HG03571 (cell line): Measurements from ENCODE around the gene SRGAP1.

Source experiments
- ATAC-seq: cut with Tn5 transposase; IDR thresholded peaks from one replicate; pipeline ENCODE4 v1.9.1; 2021; ENCODE audit not compliant: unreplicated experiment

Gene SRGAP1

DNA sequence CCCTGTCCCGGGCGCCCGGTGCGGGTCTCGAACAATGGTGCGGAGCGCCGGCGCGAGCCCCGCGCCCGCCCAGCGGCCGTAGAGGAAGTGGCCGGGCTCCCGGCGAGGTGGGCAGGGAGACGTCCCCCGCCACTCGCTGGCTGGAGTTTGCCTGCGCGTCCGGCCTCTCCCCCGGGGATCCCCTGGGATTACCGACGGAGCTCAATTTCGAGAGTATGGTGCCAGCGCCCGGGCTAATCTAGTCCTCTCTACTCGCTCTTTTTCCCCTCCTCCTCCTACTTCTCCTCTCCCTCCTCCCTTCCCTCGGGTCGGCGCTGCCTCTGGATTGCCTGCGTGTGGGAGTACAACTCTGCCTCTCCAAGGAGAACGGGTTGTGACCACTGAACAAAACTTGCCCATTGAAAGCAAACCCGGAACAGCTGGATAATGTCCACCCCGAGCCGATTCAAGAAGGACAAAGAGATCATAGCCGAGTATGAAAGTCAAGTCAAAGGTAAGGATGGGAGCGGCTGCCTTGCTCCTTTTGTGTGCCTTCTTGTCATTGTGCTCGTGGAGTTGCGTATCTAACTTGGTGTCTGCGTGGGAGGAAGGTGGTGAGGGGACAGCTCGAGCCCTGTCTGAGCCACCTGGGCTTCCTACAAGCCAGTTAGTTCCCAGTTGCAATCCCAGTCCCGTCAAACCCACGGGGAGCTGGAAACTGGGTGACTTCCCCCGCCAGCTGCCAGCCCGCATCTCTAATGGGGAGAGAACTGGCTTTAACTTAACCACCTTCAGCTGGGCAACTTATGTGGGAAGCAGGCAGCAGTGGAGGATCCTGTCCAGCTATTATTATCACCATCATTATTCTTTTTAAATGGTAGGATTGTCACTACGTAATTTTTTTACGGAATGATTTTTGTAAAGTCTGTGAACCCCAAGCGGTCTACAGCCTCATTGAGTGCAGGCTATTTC, at the start of gene SRGAP1:
Gene SRGAP1, plus strand, starts transcription at position 310 of the 951 bp plus-strand sequence. Its CDS starts 117 bp downstream, at position 427.
- peak; percentile 22 for ATAC-seq

DNA sequence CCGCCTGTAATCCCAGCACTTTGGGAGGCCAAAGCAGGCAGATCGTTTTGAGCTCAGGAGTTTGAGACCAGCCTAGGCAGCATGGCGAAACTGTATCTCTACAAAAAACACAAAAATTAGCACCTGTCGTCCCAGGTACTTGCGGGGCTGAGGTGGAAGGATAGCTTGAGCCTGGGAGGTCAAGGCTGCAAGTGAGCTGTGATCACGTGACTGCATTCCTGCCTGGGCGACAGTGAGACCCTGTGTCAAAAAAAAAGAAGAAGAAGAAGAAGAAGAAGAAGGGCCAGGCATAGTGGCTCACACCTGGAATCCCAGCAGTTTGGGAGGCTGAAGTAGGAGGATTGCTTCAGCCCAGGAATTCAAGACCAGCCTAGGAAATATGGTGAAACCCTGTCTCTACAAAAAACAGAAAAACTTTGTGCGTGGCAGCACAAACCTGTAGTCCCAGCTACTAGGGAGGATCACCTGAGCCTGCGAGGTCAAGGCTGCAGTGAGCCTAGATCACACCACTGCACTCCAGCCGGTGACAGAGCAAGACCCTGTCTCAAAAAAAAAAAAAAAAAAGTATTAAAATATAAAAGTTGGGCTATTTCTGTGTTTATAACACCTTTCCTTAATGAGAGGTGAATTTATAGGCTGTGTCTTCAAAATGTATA, 49.3 kb upstream of the SRGAP1 start:
- ATAC-seq: no peak

DNA sequence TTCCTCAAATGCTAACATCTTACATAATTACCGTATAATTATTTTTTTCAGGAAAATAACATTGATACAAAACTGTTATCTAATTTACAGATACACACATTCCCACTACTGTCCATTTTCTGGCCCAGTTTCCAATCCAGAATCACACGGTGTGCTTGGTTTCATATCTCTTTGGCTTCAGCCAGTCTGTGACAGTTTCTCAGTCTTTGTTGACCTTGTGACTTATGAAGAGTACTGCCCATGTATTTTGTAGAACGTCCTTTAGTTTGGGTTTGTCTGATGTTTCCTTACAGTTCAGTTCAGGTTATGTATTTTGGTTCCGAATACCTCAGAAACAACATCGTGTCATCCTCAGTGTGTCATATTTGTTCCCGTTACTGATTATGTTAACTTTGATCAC, 48.6 kb upstream of the SRGAP1 start:
- ATAC-seq: no peak

DNA sequence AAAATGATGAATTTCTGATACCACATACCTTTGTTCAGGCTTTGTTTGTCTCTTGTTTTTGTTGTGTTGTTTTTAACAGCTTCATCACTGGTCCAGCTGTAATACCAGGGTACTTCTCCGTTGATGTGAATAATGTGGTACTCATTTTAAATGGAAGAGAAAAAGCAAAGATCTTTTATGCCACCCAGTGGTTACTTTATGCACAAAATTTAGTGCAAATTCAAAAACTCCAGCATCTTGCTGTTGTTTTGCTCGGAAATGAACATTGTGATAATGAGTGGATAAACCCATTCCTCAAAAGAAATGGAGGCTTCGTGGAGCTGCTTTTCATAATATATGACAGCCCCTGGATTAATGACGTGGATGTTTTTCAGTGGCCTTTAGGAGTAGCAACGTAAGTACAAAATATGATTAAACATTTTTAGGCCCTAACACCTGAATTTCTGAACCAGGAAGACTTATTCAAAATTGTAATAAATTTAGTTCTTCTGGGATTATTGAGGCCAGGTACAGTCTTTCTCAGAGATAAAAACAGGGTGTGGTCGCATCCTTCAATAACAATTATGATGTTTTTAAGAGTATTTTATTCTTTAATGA, 42.4 kb upstream of the SRGAP1 start:
- ATAC-seq: no peak

DNA sequence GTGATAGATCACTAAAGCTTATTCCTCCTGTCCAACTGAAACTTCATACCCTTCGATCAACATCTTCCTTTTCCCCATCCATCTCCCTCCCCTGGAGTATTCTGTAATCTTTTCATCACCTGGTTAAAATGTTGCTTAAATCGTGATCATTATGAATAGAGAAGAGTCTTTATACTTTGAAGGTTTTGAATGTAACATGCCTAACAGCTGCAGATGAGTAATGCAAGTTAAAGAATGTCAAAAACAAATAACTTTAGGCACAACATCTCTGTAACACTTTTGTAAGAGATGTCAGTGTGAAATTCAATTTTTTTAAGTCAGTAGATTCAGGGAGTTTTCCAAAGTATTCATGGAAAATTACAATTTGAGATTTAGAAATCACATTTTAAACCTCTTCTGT, 39.8 kb upstream of the SRGAP1 start:
- ATAC-seq: no peak

DNA sequence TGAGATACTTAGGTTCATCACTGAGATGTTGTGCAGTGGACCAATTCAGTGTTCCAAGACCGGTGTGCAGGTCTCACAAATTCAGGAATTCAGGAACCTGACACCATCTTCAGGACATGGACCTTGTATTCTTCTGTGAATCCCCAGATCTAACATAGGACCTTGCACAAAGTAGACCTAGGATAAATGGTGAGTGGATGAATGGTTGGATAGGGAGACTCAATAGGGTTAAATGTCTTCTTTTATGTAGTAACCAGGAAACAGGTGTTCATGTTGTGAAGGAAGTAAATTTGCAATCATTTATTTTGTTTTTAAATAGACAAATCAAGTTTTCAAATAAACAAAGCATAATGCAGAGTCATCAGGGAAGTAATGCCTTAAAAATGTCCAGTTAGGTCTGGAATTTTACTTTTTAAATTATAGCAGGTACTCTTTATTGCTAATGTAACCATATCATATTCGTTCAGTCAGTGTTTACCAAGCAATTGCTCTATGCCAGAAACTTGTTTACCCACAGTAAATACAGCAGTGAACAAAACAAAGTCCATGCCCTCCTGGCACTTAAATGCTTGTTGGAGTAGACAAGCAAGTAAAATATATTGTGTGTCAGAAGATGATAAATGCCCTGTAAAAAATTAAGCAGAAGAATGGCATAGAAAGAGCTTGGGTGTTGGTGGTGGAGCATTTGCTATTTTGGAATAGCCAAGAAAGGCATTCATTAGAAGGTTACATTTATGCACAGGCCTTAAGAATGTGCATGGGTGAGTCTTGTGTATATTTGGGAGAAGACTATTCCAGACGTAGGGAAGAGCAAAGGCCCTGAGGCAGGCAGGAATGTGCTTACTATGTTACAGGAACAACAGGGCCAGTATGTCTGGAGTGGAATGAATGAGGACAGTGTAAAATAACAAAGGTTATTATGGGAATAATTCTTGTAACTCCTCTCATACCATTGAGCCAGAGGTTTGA, 38.5 kb upstream of the SRGAP1 start:
- no peak for ATAC-seq

DNA sequence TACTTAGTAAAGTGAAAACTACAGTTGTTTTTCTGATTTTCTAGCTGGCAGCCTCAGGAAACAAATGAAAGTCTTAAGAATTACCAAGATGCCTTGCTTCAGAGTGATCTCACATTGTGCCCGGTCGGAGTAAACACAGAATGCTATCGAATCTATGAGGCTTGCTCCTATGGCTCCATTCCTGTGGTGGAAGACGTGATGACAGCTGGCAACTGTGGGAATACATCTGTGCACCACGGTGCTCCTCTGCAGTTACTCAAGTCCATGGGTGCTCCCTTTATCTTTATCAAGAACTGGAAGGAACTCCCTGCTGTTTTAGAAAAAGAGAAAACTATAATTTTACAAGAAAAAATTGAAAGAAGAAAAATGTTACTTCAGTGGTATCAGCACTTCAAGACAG, 35.9 kb upstream of the SRGAP1 start:
- ATAC-seq: no peak

DNA sequence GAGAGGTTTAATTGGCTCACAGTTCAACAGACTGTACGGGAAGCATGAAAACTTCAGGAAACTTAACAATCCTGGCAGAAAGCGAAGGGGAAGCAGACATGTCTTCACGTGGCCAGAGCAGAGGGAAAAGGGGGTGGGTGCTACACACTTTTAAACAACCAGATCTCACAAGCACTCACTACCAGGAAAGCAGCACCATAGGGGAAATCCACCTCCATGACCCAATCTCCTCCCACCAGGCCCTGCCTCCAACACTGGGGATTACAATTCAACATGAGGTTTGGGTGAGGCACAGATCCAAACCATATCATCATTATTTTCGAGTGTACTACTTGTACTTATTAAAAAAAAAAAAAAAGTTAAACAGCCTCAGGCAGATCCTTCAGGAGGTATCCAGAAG, 34.9 kb upstream of the SRGAP1 start:
- ATAC-seq: no peak

DNA sequence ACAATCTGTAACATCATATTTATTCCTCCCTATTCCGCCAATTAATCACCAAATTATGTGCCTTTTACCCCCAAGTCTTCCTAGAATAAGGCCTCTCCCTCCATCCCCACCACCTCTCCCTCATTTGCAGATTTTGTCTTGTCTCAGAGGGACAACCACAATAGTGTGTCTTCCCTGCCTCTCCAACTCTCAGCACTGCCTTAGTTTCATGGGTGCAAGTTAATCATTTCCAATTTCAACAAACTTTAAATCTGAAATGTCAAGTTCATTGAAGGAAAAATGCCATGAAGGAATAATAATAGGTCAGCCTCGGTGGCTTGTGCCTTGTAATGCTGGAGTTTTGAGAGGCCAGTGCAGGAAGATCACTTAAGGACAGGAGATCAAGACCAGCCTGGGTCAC, 33.2 kb upstream of the SRGAP1 start:
- no peak for ATAC-seq

DNA sequence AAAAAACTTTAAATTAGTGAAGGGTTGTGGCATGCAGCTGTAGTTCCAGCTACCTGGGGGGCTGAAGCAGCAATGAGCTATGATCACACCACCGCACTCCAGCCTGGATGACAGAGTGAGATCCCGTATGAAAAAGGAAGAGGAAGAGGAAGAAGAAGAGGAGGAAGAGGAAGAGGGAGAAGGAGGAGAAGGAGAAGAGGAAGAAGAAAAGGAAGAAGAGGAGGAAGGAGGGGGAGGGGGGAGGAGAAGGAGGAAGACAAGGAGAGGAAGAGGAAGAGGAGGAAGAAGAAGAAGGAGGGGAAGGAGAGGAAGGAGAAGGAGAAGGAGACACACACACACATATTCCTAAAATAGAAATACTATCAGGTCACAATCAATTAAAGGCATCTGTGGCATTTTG, 32.7 kb upstream of the SRGAP1 start:
- ATAC-seq: no peak

DNA sequence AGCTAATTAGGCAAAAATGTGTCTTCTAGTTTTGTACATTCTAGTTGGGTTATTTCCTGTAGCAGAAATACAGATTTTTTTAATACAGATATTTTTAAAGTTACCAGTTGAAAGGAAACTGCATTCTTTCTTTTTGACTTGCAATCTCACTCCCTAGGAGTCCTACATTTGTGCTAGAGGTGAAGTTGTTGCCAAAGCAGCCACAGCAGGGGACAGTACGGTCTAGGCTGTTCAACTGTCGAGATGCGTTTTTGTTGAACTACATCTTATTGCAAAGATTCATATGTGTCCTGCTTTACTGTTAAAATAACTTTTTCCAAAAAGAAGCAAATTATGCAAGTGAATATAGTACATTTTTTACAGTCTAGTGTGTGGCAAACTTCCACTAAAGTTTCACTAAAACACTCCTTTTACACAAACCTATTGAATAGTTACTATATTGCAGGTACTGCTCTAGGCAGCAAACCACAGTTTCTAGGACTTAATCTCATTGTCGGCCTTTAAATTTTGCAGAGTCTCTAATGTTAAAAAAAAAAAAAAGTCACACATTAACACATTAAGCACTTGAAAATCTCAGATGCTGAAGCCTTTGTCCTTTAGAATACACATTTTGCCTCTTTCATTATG, 30.2 kb upstream of the SRGAP1 start:
- peak; percentile 41 for ATAC-seq

DNA sequence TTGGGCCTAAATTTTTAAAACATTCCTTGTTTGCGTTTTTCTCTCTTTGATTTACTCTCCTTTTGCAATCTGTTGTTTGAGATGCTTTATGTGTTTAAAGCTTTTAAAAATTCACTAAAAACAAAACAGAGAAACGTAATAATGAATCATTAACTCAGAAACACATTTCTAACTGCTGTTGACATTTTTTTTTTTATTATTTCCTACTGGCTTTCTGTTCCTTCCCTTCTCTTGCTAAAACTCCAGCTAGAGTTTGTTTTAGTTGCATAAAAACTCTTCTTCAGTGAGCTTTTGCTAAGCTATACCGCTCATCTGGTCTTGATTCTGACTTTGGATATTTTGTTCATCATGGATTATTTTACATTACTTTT, 29.0 kb upstream of the SRGAP1 start:
- ATAC-seq: no peak

DNA sequence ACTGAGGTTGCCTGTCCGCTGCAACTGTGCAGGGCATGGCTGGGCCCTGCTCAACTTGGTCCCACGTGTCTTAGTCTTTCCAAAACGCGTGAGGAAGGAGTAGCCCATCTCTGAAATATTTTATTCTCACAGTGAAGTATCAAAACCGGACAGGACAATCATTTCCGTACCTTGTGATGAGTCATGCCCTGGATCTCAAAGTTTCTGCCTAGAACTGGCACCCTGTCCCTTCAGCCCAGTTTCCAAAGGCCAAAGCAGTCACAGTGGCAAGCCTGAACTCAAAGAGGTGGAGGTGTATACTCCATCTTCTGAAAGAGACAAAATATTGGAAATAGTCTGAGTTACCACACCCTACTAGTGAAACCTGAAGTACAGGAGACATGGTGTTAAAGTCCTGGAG, 28.5 kb upstream of the SRGAP1 start:
- no peak for ATAC-seq

DNA sequence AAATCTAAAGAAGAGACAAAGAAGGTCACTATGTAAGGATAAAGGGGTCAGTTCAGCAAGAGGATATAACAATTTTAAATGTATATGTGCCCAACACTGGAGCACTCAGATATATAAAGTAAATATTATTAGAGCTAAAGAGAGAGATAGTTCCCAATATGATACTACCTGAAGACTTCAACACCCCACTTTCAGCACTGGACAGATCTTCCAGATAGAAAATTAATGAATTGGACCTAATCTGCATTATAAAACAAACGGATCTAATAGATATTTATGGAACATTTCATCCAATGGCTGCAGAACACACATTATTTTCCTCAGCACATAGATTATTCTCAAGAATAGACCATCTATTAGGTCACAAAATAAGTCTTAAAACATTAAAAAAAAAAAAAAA, 24.1 kb upstream of the SRGAP1 start:
- ATAC-seq: no peak

DNA sequence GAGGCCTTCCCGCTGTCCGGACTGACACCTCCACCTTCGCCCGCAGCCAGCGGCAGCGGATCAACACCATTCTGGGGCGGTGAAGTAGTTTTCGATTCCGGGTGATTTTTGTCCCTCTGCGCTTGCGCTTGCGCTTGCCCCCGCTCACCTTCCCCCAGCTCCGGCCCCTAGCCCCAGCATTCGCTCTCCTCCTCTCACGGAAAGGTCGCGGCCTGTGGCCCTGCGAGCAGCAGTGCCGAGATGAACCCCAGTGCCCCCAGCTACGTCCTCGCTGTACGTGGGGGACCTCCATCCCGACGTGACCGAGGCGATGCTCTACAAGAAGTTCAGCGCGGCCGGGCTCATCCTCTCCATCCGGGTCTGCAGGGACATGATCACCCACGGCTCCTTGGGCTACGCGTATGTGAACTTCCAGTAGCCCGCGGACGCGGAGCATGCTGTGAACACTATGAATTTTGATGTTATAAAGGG, 22.7 kb upstream of the SRGAP1 start:
- ATAC-seq: no peak

DNA sequence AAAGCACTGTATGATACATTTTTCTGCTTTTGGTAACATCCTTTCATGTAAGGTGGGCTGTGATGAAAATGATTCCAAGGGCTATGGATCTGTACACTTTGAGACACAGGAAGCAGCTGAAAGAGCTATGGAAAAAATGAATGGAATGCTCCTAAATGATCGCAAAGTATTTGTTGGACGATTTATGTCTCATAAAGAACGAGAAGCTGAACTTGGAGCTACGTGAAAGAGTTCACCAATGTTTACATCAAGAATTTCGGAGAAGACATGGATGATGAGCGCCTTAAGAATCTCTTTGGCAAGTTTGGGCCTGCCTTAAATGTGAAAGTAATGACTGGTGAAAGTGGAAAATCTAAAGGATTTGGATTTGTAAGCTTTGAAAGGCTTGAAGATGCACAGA, 22.1 kb upstream of the SRGAP1 start:
- no peak for ATAC-seq

DNA sequence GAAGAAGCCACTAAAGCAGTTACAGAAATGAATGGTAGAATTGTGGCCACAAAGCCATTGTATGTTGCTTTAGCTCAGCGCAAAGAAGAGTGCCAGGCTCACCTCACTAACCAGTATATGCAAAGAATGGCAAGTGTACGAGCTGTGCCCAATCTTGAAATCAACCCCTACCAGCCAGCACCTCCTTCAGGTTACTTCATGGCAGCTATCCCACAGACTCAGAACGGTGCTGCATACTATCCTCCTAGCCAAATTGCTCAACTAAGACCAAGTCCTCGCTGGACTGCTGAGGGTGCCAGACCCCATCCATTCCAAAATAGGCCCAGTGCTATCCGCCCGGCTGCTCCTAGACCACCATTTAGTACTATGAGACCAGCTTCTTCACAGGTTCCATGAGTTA, 21.5 kb upstream of the SRGAP1 start:
- ATAC-seq: no peak

DNA sequence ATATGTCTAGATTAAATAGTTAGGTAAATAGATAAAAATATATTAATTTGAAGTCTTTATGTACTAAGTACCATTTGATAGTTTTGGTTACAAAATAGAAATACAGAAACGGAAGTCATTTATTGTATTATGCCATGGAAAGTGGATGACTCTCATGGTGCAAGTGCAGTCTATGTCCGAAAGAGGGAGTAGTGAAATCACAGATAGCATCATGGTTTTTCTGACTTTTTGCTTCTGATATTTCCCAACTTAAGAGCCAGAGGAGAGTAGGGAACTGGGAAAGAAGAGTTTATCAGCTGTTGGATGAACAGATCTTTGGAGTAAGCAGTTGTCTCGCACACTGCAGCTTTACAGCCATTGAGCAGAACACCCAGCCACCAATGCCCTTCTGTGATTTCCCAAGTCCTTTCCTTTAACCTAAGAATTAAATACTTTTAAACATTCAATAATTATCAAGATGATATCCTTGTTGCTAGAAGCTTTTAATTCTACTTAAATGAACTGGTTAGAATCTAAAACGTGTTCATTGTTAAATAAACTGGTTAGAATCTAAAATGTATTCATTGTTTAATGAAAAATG, 18.4 kb upstream of the SRGAP1 start:
- ATAC-seq: peak; percentile 64

DNA sequence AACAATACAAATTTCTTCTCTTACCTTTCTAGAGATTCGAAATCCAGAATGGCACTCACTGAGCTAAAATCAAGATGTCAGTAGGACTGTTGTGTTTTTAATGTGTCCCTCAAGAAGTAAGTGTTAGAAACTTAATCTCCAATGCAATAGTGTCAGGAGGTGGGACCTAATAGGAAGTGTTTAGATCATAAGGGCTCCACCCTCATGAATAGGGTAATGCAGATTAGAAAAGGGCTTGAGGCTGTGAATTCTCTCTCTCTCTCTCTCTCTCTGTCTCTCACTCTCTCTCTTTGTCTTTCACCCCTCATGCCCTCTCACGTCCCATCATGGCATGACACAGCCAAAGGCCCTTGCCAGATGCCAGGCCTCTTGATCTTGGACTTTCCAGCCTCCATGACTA, 15.6 kb upstream of the SRGAP1 start:
- ATAC-seq: no peak

DNA sequence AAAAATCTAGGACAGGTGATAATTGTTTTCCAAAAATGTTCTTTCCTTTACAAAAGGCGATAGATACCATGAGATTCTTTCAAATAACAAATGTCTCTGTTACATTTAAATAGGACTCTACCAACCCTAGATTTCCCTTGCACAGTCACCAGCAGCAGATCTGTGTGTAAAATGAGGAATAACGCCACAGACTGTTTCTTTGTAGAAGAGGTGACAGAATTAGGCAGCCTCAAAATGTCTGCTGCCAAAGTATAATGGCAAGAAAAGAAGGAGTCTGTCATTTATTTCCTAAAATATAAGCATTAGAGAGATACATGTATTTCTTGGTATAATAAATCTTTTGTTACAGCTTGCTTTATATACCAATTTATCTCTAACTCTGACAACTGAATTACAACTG, 8.5 kb upstream of the SRGAP1 start:
- no peak for ATAC-seq
